Measurements from ENCODE around the gene LSR. TPM values are rescaled to one million over a fixed set of nuclear protein-coding genes. Genes with fewer than 3 reads are reported as not detected.
"Not testable (repeated sequence)": the region's sequence is repeated elsewhere in the genome, so short reads cannot be mapped to it uniquely, and the experiment has no call there.

Gene LSR
- total RNA-seq, 2 donors from 2014 or later, result 67.5 to 80.1 TPM

GRCh38 chr19:35217649-35217990 is 31.2 kb upstream of the LSR start:
- TF ChIP-seq POLR2A (IDR thresholded peaks at IDR 0.05), result no peak
- no peak for TF ChIP-seq CTCF (IDR thresholded peaks at IDR 0.05)
- no peaks in the 10 kb centered on the region for H3K36me3 ChIP-seq (replicated peaks in 1 of 2; ENCODE audit: insufficient read depth in 1 of 2, low read depth in 2 of 2)
- no peak for DNase-seq
- peak overlapping the region in 1 of 4 donors; percentile 50 for H3K27ac ChIP-seq
- intact Hi-C loops (cut with DNase I), result no loop called here
- H3K9me3 ChIP-seq, result no peaks in the 10 kb centered on the region
- no peak for ATAC-seq
- H3K4me1 ChIP-seq, result peaks cover 27% of the 10 kb centered on the region
- H3K27me3 ChIP-seq, result no peaks in the 10 kb centered on the region
- no peak overlapping the region for H3K4me3 ChIP-seq

- H3K4me3 ChIP-seq, result no peak overlapping the region
- H3K27me3 ChIP-seq, result no peaks in the 10 kb centered on the region
- no peaks in the 10 kb centered on the region for H3K9me3 ChIP-seq
- intact Hi-C loops (cut with DNase I), result no loop called here
- 83 to 100% methylated on average over 1 of the region's 1 CpG for WGBS, 2 donors
- no peaks in the 10 kb centered on the region for H3K36me3 ChIP-seq (replicated peaks in 1 of 2; ENCODE audit: insufficient read depth in 1 of 2, low read depth in 2 of 2)
- no peak for ATAC-seq
- TF ChIP-seq POLR2A (IDR thresholded peaks at IDR 0.05), result no peak
- TF ChIP-seq CTCF (IDR thresholded peaks at IDR 0.05), result no peak
- no peak overlapping the region for H3K27ac ChIP-seq
- peaks cover 15% of the 10 kb centered on the region for H3K4me1 ChIP-seq
- no peak for DNase-seq
Observed at GRCh38 chr19:35219008-35219407, 29.8 kb upstream of the LSR start.

- Histone ChIP-seq H3K27ac (no peak overlapping the region), H3K9me3 (no peaks in the 10 kb centered on the region), H3K27me3 (no peaks in the 10 kb centered on the region), H3K4me1 (peaks cover 8% of the 10 kb centered on the region), H3K4me3 (no peak overlapping the region), H3K36me3 (replicated peaks in 1 of 2; ENCODE audit: insufficient read depth in 1 of 2, low read depth in 2 of 2) (no peaks in the 10 kb centered on the region)
- peak; percentile 40 for ATAC-seq
- DNase-seq, result no peak
- intact Hi-C loops (cut with DNase I), result no loop called here
- no peak for TF ChIP-seq POLR2A (IDR thresholded peaks at IDR 0.05)
- TF ChIP-seq CTCF (IDR thresholded peaks at IDR 0.05), result no peak
- WGBS, 2 donors, result 35 to 42% methylated on average over 3 of the region's 3 CpGs
Observed at GRCh38 chr19:35220315-35220921, 28.4 kb upstream of the LSR start.

GRCh38 chr19:35220973-35221590 is 27.7 kb upstream of the LSR start:
- DNase-seq; H3K36me3 ChIP-seq (replicated peaks in 1 of 2; ENCODE audit: insufficient read depth in 1 of 2, low read depth in 2 of 2); intact Hi-C loops (cut with DNase I); H3K4me3 ChIP-seq; H3K27me3 ChIP-seq; H3K4me1 ChIP-seq; H3K9me3 ChIP-seq; ATAC-seq; H3K27ac ChIP-seq: not testable (repeated sequence)
- WGBS, 2 donors, result 93 to 94% methylated on average over 4 of the region's 4 CpGs

GRCh38 chr19:35222373-35223015 is 26.3 kb upstream of the LSR start:
- Histone ChIP-seq H3K27me3 (no peaks in the 10 kb centered on the region), H3K9me3 (no peaks in the 10 kb centered on the region), H3K27ac (no peak overlapping the region), H3K36me3 (replicated peaks in 1 of 2; ENCODE audit: insufficient read depth in 1 of 2, low read depth in 2 of 2) (no peaks in the 10 kb centered on the region), H3K4me3 (no peak overlapping the region), H3K4me1 (peaks cover 8% of the 10 kb centered on the region)
- no peak for DNase-seq
- no peak for TF ChIP-seq POLR2A (IDR thresholded peaks at IDR 0.05)
- TF ChIP-seq CTCF (IDR thresholded peaks at IDR 0.05), result no peak
- WGBS, 2 donors, result 79 to 88% methylated on average over 6 to 7 of the region's 7 CpGs
- no peak for ATAC-seq
- intact Hi-C loops (cut with DNase I), result no loop called here

All from body of pancreas (tissue), 4 donors.